HG03025 (cell line): ENCODE results near the gene RNF26.

ENCODE experiments used
- ATAC-seq: cut with Tn5 transposase; IDR thresholded peaks from one replicate; pipeline ENCODE4 v1.9.1; 2021; ENCODE audit warnings: mild to moderate bottlenecking, moderate library complexity; ENCODE audit not compliant: unreplicated experiment, low FRiP score

Gene RNF26

DNA sequence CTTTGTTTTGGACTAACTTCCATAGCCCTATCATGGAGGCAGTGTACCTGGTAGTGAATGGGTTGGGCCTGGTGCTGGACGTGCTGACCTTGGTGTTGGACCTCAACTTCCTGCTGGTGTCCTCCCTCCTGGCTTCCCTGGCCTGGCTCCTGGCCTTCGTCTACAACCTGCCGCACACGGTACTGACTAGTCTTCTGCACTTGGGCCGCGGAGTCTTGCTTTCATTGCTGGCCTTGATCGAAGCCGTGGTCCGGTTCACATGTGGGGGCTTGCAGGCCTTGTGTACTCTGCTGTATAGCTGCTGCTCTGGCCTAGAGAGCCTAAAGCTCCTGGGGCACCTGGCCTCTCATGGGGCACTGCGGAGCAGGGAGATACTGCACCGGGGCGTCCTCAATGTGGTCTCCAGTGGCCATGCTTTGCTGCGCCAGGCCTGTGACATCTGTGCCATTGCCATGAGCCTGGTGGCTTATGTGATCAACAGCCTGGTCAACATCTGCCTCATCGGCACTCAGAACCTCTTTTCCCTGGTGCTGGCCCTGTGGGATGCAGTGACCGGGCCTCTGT lies 846 bp downstream of the RNF26 start:
- ATAC-seq: no peak

DNA sequence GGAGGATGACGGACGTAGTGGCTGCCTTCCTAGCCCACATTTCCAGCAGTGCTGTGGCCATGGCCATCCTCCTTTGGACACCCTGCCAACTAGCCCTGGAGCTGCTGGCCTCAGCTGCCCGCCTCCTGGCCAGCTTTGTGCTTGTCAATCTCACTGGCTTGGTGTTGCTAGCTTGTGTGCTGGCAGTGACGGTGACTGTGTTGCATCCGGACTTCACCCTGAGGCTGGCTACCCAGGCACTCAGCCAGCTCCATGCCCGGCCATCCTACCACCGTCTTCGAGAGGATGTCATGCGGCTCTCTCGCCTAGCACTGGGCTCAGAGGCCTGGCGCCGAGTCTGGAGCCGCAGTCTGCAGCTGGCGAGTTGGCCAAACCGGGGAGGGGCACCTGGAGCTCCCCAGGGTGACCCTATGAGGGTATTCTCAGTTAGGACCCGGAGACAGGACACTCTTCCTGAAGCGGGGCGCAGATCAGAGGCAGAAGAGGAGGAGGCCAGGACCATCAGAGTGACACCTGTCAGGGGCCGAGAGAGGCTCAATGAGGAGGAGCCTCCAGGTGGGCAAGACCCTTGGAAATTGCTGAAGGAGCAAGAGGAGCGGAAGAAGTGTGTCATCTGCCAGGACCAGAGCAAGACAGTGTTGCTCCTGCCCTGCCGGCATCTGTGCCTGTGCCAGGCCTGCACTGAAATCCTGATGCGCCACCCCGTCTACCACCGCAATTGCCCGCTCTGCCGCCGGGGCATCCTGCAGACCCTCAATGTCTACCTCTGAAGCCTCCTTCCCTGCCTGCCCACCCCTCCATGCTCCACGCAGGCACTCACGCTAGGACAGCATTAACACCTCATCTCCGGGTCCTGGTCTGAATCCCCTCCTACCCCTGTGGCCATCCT lies 1.6 kb downstream of the RNF26 start:
- ATAC-seq: no peak

DNA sequence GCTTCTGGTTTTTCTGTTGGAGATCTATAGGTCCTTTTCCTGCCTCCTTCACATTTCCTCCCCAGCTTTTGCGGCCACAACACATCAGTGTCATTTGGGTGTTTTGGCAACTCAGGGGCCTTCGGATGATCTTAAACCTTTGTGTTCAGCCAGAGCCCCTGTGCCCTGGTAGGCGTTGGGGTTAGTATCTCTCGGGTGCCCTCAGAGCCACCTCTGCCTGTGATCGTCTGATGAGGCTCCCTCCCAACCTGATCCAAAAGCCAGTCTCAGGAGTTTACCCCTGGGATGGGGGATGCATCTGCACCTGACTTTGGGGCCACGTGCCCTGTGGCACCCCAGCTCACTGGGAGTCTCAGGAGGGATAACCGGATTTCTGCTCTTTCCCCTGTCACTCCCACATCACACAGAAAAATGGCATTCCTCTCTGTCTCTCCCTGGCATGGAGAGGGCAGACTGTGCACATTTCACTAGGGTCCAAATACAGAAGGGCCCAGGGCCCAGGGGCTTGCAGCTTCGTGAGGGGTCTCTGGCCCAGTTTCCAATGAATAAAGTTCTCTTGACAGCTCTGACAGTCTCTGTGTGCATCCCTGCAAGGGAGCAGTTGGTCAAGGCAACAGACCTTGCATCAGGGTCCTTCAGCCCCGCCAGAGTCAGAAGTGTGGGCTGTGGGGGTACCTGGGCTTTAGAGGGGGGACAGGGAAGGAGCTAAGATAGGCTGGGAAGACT lies 2.6 kb downstream of the RNF26 start:
- ATAC-seq: no peak

DNA sequence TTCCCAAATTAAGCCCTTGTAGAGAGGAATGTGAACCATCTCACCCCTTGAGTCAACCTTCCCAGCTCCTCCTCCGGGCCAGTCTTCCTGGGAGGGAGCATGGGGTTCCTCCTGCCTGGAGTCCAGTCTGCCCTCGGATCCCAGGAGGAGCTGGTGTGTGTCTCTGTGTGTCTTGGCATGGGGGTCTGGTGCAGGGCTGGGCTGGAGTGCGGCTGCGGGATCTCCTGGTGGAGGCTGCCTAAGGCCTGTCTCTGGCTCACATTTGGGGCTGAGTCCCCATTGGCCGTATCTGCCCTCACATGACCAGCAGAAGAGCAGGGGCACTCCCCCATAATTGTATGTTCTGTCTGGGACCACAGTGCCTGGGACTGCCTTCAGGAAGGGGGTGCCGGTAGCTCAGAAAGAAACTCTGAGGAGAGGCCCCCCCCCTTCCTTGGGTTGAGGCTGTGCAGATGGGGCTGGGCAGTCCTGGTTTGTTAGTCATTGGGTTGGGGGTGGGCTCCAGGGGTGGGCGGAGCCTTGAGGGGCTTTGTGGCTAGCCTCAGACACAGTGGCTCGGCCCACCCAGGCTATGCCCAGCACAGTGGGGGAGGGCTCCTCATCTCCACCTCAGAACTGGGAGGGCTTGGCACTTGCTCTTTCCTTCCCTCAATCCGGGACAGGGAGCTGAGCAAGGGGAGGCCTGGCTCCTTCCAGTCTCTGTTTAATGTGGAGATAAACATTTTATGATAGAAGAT lies 3.4 kb downstream of the RNF26 start:
- ATAC-seq: no peak

DNA sequence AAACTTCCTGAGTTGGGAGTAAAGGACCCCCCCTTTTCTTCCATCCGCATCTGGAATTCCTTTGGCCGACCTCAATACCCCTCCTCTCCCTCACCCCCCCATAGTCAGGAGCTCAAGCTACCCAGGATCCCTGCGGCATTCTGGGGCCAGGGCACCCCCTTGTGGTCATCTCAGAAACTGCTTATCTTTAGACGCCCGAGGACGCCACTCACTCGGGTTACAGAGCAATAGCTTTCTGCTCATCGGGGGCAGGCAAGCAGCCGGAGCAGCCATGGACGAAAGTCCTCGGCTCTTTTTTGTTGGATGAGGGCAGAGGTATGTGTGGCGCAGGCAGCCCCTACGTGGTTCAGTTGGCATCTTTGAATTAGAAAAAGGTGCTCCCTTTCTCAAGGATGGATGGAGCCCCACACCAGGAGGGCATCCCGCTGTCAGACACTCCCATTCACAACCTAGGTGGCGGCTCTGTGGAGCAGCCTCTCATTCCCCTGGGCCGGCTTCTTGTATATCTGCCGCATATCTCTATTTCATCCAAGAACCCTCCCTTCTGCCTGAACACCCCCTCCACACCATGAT lies 4.1 kb downstream of the RNF26 start:
- no peak for ATAC-seq

DNA sequence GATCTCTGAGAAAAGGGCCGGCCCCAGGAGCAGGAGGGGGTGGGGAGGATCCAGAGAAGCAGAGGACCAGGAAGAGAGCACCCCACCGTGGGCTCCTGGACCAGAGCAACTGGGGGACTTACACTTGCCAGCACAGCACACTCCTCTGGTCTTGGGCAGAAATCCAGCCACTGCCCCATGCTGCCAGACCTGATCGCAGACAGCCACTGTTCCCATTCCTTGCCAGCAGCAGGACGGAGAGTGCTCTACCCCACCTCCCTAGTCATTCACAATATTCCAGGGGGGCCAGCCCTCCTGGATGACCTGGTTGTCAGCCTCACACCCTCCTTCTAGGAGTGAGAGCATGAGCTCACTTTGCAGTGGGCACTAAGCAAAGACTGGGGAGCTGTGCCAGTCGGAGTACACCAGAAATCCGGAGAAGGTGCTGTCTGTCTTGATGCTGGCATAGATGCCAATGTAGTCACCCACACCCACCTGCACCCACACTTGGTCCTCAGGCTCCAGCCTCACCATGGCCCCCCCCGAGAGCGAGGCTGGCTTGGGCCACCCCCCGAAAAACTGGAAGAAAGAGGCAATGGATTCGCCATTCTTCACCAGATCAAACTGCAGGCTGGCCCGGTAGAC lies 4.8 kb downstream of the RNF26 start:
- ATAC-seq: no peak

DNA sequence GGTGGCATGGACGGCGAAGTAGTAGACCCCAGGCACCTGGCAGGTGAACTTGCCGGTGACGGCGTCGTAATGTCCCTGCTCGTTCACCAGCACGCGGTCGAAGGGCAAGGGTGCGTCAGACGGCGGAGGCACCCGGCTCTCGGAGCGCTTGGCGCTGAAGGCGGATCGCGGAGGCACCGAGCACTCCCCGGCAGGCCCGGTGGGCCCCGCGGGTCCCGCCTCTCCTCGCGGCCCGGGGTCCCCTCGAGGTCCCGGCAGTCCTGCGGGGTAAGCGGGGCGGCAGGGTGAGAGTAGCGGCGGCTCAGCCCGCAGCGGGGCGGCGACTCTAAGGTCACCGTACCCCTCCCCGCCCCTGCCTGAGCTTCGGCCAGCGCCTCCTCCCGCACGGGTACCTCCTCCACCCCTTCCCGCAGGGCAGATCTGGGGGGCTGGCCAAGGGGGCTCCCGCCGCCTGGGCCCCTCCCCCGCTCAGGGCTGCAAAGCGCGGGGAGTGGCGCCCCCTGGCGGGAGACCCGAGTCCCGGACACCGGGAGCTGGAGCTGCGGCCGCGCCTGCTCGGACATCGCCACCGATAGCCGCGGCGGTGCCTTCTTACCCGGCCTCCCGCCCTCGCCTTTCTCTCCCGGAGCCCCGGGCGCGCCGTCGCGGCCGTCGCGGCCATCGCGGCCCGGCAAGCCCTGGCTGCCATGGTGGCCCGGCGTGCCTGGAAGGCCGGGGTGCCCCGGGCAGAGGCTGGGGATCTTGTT lies 5.4 kb downstream of the RNF26 start:
- ATAC-seq: no peak

DNA sequence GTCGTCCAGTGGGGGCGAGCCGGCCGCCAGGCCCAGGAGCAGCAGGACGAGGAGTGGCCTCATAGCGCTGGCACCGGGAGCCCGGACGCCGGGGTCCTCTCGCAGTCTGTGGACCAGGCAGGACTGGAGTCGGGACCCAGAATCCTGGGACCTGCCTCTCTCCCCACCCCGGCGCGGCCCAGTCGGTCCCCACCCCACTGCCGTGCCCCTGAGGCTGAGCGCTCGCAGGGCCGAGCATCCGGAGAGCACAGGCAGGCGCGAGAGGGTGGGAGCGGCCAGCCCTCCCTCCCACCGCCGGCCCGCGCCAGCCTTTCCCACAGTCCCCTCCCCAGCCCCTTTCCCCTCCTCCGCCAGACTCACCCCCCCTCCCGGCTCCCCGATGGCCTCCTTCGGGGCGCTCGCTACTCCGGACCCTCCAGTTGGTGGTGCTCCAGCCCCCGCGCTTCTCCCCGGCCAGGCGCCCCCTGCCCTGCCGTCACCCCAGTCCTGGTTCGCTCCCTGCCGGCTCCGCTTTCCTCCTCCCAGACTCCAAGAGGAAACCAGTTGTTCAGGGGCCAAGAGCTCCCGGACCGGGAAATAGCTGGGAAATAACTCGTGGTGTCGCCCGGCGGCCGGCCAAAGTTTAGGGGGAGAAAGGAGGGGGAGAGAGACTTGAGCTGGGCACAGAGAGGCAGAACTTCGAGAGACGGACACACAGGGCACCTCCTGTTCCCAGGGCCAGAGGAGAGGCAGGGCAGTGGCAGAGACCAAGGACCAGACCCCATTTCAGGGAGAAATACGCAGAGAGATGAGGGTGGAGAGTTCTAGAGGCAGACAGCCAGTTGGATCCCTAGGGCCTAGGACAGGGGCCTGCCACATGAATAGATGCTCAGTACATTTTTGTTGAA lies 6.3 kb downstream of the RNF26 start, which contains the start of gene C1QTNF5:
Gene C1QTNF5 (minus strand): TSS at position 549 of the 887 bp plus-strand sequence. CDS start 486 bp downstream, at position 63.
- no peak for ATAC-seq

DNA sequence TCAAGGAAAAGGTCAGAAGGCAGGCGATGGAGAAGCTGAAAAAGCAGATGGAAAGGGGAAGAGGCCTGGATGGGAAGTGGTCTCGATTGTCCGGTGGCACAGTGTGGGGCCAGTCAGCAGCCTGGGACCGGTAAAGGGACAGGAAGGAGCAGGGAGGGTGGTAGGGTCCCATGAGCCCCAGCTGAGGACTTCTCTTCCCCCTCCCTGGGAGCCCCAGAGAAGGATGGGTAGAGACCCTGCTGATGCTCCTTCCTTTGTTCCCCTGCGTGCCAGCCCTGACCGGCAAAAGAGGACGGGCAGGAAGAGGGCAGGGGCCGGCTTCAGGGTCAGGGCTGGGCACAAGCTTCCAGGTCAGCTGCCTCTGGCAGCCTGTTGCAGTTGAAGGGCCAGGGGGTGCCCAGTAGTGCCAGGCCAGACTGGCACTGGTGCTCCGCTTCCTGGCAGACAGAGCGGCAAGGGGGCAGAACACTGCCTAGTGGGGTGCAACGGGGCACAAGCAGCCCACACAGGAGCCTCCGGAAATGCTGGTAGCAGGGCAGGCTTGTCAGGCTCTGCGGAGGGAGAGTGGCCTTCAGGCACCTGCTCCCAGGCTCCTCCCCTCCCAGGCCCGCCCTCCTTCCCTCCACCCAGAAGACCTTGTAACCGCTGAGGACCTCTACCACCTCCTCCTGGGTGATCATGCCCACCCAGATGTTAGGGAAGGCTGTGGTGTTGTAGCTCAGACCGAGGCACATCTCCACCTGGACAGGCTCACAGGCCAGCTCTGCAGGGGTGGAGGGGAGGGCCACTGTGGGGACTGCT lies 7.1 kb downstream of the RNF26 start:
- ATAC-seq: no peak

DNA sequence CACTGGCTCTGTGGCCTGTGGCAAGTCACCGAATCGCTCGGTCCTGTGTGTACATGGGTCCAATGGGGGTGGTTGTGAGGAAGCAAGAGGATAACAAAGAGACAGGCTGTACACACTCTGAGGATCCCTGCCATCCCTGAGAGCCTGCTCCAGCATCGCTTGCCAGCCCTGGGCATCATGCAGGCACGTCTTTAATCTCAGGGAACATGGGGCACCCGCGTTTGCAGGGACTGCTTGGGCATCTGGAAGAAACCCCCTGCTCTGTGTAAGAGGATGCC lies 7.6 kb downstream of the RNF26 start:
- no peak for ATAC-seq

DNA sequence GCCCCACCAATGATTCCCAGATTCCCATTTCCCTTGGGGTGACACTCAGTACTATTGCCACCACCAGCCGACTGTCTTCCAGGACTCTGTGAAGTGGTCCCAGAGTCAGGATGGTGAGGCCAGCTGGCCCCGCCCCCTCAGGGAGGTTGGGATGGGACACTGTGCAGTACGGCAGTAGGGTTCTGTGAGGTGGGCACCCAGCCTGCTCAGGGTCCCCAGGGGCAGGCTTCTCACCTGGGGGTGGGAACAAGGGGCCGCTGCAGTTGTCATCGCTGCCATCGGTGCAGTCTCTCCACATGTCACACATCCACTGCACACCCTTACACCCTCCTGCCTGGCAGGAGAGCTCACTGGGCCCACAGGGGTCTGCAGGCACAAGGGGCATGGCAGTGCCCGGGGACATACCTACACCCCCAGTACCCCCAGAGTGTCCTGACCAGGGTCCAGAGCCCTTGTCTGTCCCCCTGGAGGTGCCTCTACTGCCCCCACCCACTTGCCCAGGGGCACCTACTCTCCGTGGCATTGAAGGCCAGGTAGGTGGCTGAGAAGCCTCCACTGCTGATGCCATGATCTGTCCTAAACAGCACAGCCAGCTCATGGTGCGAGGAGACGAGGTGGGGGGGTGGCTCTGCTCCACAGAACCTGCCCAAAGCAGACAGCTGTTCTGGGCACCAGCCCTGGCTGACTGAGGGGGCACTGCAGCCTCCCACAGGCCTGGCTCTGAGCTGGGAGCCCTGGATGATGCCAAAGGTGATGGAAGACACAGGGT lies 8.2 kb downstream of the RNF26 start:
- ATAC-seq: no peak

DNA sequence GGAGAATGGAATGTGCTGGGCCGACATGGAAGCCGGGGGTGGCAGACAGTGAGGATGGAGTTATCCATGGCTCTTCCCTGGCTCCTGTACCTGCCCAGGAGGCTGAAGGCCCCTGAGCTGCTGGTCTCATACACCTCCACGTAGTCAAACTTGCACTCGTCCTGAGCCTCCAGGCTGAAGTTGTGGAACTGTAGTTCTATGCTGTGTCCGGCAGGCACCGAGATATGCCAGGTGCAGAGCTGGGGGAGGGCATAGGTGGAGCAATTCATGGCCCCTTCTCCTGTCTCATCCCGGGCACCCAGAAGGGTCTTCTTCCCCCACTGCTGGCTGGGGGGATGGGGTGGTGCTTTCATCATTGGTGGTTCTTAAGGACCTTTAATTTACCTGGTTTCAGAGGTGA lies 9.4 kb downstream of the RNF26 start:
- ATAC-seq: no peak

DNA sequence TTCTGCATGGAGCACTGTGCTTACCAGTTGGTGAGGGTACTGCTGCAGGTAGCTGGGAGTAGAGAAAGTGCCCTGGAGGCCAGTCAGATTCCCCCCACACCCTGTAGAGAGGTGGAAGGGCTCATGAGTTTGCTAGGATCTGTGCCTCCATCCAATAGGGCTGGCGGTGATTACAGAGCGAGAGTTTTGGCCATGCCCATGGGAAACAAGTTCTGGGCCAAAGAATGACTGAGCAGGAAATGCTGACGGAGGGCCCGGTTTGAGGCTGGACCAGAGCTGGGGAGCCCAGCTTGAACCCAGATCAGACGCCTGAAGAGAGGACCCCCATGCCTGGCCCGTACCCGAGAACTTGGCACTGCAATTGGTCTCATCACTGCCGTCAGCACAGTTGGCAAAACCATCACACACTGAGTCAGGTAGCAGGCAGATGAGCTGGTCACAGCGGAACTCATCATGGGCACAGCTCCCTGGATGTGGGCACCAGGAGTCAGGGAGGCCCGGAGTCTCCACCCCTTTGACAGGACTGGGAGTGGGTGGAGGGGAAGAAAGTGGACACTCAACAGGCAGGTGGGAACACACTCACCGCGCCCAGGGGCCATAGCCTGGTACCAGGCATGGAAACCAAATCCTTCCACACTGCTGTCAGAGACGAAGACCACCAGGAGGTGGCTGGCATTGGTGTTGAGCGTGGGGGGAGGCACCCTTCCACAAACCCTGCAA lies 10.1 kb downstream of the RNF26 start:
- no peak for ATAC-seq

DNA sequence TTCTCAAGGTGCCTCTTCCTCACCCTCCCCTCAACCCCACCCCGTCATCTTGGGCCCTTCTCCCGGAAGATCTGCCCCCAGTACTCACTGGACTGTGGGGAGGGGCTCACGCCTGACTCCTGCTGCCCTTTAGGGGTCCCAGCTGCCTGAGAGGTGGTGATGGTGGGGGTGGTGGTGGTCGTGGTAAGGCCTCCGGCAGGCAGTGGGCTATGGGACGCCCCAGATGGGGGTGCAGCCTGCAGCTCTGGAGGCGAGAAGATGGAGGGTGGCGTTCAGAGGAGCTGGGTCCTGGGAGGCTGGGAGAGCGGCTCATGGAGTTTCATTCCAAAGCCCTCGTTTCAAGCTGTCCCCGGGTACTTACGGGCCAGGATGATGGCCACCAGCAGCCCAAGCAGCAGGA lies 11.4 kb downstream of the RNF26 start:
- no peak for ATAC-seq

DNA sequence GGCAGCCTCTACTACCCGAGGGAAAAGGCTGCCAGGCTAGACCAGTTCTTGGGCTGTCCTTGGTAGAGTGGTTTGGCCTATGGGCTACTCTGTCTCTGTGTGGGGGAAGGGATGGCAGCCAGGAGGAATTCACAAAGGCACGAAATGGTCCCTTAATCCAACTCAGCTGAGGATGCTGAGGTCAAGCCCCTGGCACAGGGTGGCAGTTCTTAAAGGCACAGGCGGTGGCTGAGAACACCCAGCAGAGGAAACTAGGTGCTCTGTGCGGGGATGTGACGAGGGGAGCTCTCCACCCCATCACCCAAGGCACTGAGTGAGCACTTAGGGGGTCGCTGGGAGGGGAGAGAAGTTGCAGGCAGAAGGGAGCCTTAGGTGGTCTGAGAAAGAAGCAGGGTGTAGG lies 12.3 kb downstream of the RNF26 start, which contains the start of gene MFRP:
Gene MFRP (minus strand): TSS at position 101 of the 400 bp plus-strand sequence. CDS start 192 bp downstream, outside the sequence.
- ATAC-seq: no peak

DNA sequence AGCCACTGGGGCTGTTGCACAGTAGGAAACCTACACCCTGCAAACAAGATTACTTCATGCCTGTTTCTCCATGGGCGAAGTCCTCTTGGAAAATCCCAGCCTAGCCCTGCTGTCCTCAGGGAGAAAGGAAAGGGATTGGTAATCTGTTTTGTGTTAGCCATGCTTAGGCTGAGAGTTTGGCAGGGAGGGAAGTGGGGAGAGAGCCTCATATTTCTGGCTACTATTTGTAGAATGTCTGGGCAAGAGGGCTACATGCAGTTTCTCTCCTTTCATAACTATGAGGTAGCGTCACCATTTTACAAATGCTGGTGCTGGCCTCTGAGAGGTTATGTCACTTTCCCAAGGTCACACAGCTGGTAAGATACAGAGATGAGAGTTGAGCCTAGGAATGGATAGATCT lies 12.9 kb downstream of the RNF26 start:
- no peak for ATAC-seq
